Aorta (tissue), 5 donors: ENCODE results near the gene KLHDC1. TPM values are rescaled to one million over a fixed set of nuclear protein-coding genes. Genes with fewer than 3 reads are reported as not detected.

Experiments
- ATAC-seq: fragments of 200-7000 bp; cut with Tn5 transposase; one replicate; pipeline ENCODE4 v1.9.1; 2022; ENCODE audit warnings: moderate library complexity; ENCODE audit not compliant: low FRiP score
- DNase-seq, 2 donors: peaks; one replicate each; pipeline ENCODE4 v3.0.0-alpha.2; 2020
- H3K27ac ChIP-seq, 2 donors: one replicate each; pipeline ENCODE4 v1.5.1; 2013; ENCODE audit warnings: low read length in 2 of 2, mild to moderate bottlenecking in 2 of 2, moderate library complexity in 2 of 2, control low read depth in 1 of 2, inconsistent platforms in 1 of 2, low read depth in 1 of 2
- H3K27me3 ChIP-seq, 2 donors: one replicate each; pipeline ENCODE4 v1.6.1; 2013; ENCODE audit warnings: control low read depth in 1 of 2, low read length in 1 of 2, mild to moderate bottlenecking in 1 of 2, moderate library complexity in 1 of 2; ENCODE audit not compliant: insufficient read depth in 2 of 2, control insufficient read depth in 1 of 2
- H3K36me3 ChIP-seq, 2 donors: one replicate each; pipeline ENCODE4 v1.6.1; 2013; ENCODE audit warnings: control low read depth in 1 of 2, low read length in 1 of 2, mild to moderate bottlenecking in 1 of 2; ENCODE audit not compliant: insufficient read depth in 2 of 2, control insufficient read depth in 1 of 2
- H3K4me1 ChIP-seq, 2 donors: one replicate each; pipeline ENCODE4 v1.6.1; 2013; ENCODE audit warnings: low read length in 2 of 2, control low read depth in 1 of 2, mild to moderate bottlenecking in 1 of 2, moderate library complexity in 1 of 2; ENCODE audit not compliant: insufficient read depth in 2 of 2, control insufficient read depth in 1 of 2
- H3K4me3 ChIP-seq, 2 donors: one replicate each; pipeline ENCODE4 v1.5.1; 2013; ENCODE audit warnings: low read length in 2 of 2, control low read depth in 1 of 2, mild to moderate bottlenecking in 1 of 2
- H3K9me3 ChIP-seq: one replicate; pipeline ENCODE4 v1.6.1; 2013; ENCODE audit warnings: mild to moderate bottlenecking, low read length; ENCODE audit not compliant: control insufficient read depth
- WGBS, 2 donors: extraction: QIAGEN DNeasy Blood & Tissue Kit; methylation state at CpG; one replicate each; pipeline ENCODE4 v1.1.7; 2013; 5-methylcytosine and 5-hydroxymethylcytosine counted together
- intact Hi-C, 2 donors: fragments of 100-400 bp; cut with DNase I; formaldehyde crosslinking; loops; one replicate each; pipeline versions ENCODE4 v1.14.2 to v1.15.0; 2022
- polyA plus RNA-seq, 2 donors: library from polyadenylated mRNA; stranded (reverse); fragments of 200-250 nt; gene quantifications; one replicate each; pipeline ENCODE4 v1.2.3, GENCODE V29; 2013
- total RNA-seq, 2 donors: library from RNA; stranded (reverse); fragmentation: NEBNext Ultra II Directional; extraction: Animal tissue kit (Norgen Biotek cat#: 25700); gene quantifications; one replicate each; pipeline ENCODE4 v1.2.1, GENCODE V29; 2021
- donor health status: healthy with polysubstance abuse.
- donor health status: Bipolar disorder and iron deficiency.
- donor health status: DM: no; HTN: no; CAD: no.
- donor health status: DM: no; HTN: no; CAD: no.
- donor health status: DM: yes; HTN: yes; CAD: no.

Gene KLHDC1
- total and polyA plus RNA-seq, 4 donors = 1.4 to 19.4 (median 8.2) TPM

DNA sequence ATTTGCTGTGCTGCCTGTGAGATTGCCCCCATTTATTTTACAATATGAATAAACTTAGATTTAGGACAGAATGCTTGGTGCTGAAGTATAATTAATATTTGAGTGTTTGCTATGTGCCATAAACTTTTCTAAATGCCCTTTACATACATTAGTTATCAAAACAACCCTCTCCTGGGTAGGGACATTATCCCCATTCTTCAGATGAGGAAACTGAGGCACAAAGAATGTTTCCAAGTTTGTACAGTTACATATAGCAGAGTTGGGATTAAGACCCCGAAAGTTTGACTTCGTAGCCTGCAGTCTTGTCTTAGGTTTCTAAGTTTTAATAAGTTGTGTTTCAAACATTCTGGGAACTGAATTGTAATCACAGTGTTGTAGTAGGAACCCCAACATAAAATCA, 93.4 kb downstream of the KLHDC1 start:
- Histone ChIP-seq H3K9me3 (no peaks in the 10 kb centered on the region), H3K4me1 (no peaks in the 10 kb centered on the region), H3K27ac (no peak overlapping the region), H3K27me3 (no peaks in the 10 kb centered on the region), H3K4me3 (no peak overlapping the region), H3K36me3 (peaks cover 4 to 8% of the 10 kb centered on the region in 2 donors)
- WGBS, 2 donors = 96 to 99% methylated on average over 2 of the region's 2 CpGs
- ATAC-seq = no peak
- no peak for DNase-seq
- intact Hi-C loops = loop anchor here in 1 of 2 donors (10.0 kb wide), 1 partner anchor 48 kb away; no protein-coding TSS in a partner anchor

DNA sequence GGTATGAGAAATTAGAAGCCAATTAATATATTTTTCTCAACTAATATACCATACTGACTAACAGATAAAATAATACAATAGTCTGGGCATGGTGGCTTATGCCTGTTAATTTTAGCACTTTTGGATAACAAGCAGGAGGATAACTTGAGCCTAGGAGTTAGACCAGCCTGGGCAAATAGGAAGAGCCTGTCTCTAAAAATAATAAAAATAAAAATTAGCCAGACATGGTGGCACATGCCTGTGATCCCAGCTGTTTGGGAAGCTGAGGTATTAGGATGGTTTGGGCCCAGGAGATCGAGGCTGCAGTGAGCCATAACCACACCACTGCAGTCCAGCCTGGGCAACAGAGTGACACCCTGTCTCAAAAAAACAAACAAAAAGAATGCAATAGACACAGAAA, 99.7 kb downstream of the KLHDC1 start:
- no peak for DNase-seq
- Histone ChIP-seq H3K36me3 (peaks cover 4 to 6% of the 10 kb centered on the region in 2 donors), H3K4me3 (no peak overlapping the region), H3K9me3 (no peaks in the 10 kb centered on the region), H3K27ac (no peak overlapping the region), H3K4me1 (no peaks in the 10 kb centered on the region), H3K27me3 (no peaks in the 10 kb centered on the region)
- intact Hi-C loops = no loop called here
- no peak for ATAC-seq
- WGBS, 2 donors = 0% methylated on average over 1 of the region's 1 CpG

DNA sequence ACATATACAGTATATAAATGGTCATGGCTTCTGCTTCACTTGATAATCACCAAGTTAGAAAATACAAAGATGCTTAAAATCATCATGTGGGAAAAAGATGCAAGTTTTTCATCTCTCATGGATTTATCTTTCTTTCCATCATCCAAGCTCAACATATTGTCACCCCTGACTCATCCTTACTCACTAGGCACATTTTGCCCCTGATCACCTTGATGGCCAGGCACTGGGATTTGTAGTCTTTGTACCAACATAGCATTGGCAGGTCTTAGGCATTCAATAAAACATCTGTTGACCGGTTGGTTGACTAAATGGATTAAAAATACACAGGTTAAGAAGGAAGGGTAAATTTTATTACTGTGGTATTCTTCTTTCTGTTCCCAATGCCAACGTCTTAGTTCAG, 103.1 kb downstream of the KLHDC1 start:
- Histone ChIP-seq H3K4me1 (no peaks in the 10 kb centered on the region), H3K27ac (no peak overlapping the region), H3K27me3 (no peaks in the 10 kb centered on the region), H3K36me3 (peaks cover 8 to 9% of the 10 kb centered on the region in 2 donors), H3K9me3 (no peaks in the 10 kb centered on the region), H3K4me3 (no peak overlapping the region)
- intact Hi-C loops = no loop called here
- DNase-seq (no peak), ATAC-seq (no peak)
- WGBS, 2 donors = 85 to 86% methylated on average over 2 of the region's 2 CpGs

Other genes with a start within 250 kb of the KLHDC1 start
- gene RPS29, start 106.7 kb upstream of the KLHDC1 start, total RNA-seq = 100 to 1,000 TPM; 827 to 860 TPM
- gene RPS29, start 106.7 kb upstream of the KLHDC1 start, polyA plus RNA-seq = 1,000 to 10,000 TPM; 4,047 to 6,386 TPM
- gene LRR1, start 94.2 kb upstream of the KLHDC1 start, total RNA-seq = 1 to 10 TPM; 5.2 to 5.3 TPM
- gene LRR1, start 94.2 kb upstream of the KLHDC1 start, polyA plus RNA-seq = 10 to 100 TPM in 1 of 2 donors, 1 to 10 TPM in 1; 5.9 to 14.3 TPM
- 100 to 1,000 TPM; 147 to 153 TPM for gene RPL36AL, start 72.5 kb upstream of the KLHDC1 start, total RNA-seq
- 100 to 1,000 TPM; 576 to 724 TPM for gene RPL36AL, start 72.5 kb upstream of the KLHDC1 start, polyA plus RNA-seq
- gene MGAT2, start 72.3 kb upstream of the KLHDC1 start, total RNA-seq = 10 to 100 TPM; 27.8 to 28.9 TPM
- 10 to 100 TPM; 10.6 to 15.9 TPM for gene MGAT2, start 72.3 kb upstream of the KLHDC1 start, polyA plus RNA-seq
- gene DNAAF2, start 57.9 kb upstream of the KLHDC1 start, total RNA-seq = 1 to 10 TPM; 4.8 TPM
- 1 to 10 TPM; 3.9 to 4.5 TPM for gene DNAAF2, start 57.9 kb upstream of the KLHDC1 start, polyA plus RNA-seq
- gene POLE2, start 4.9 kb upstream of the KLHDC1 start, total RNA-seq = 1 to 10 TPM; 1.2 to 3.2 TPM
- 10 to 100 TPM in 1 of 2 donors, 1 to 10 TPM in 1; 5.4 to 13.6 TPM for gene POLE2, start 4.9 kb upstream of the KLHDC1 start, polyA plus RNA-seq
- gene KLHDC2, start 75.0 kb downstream of the KLHDC1 start, total RNA-seq = 10 to 100 TPM; 49.1 to 56.3 TPM
- gene KLHDC2, start 75.0 kb downstream of the KLHDC1 start, polyA plus RNA-seq = 10 to 100 TPM; 40.2 to 93.7 TPM
- 10 to 100 TPM; 70.7 to 75.8 TPM for gene NEMF, start 159.7 kb downstream of the KLHDC1 start, total RNA-seq
- gene NEMF, start 159.7 kb downstream of the KLHDC1 start, polyA plus RNA-seq = 10 to 100 TPM; 27.2 to 34.6 TPM
- 10 to 100 TPM; 56.3 to 64.0 TPM for gene ARF6, start 200.0 kb downstream of the KLHDC1 start, total RNA-seq
- 10 to 100 TPM; 26.8 to 45.5 TPM for gene ARF6, start 200.0 kb downstream of the KLHDC1 start, polyA plus RNA-seq